Ammon's horn (tissue), 1 donor: Measurements from ENCODE around the gene ATP2C2.
A peak's percentile ranks its signal among the peaks of the same experiment; 100 is the strongest.
"Not testable (repeated sequence)": the region's sequence is repeated elsewhere in the genome, so short reads cannot be mapped to it uniquely, and the experiment has no call there.

Source experiments
- DNase-seq: peaks from one replicate; pipeline ENCODE4 v3.0.0-alpha.2; 2016; ENCODE audit warnings: low spot score

Gene ATP2C2

GRCh38 chr16:84397090-84397489, 28.8 kb downstream of the ATP2C2 start:
- no peak for DNase-seq

GRCh38 chr16:84398701-84399100, 30.4 kb downstream of the ATP2C2 start:
- DNase-seq, result no peak

- not testable (repeated sequence) for DNase-seq
Observed at GRCh38 chr16:84399912-84400311, 31.6 kb downstream of the ATP2C2 start.

GRCh38 chr16:84403435-84403834, 35.1 kb downstream of the ATP2C2 start:
- not testable (repeated sequence) for DNase-seq

- no peak for DNase-seq
Observed at GRCh38 chr16:84404324-84404723, 36.0 kb downstream of the ATP2C2 start.

GRCh38 chr16:84404936-84405639, 36.8 kb downstream of the ATP2C2 start:
- no peak for DNase-seq

- peak; percentile 95 for DNase-seq
Observed at GRCh38 chr16:84406006-84406963, 37.9 kb downstream of the ATP2C2 start.

GRCh38 chr16:84407588-84408313, 39.4 kb downstream of the ATP2C2 start:
- DNase-seq, result no peak

- DNase-seq, result no peak
Observed at GRCh38 chr16:84408314-84408690, 40.0 kb downstream of the ATP2C2 start.

- no peak for DNase-seq
Observed at GRCh38 chr16:84408856-84409255, 40.5 kb downstream of the ATP2C2 start.

GRCh38 chr16:84410361-84411138, 42.2 kb downstream of the ATP2C2 start:
- DNase-seq, result no peak

GRCh38 chr16:84411768-84412167, 43.4 kb downstream of the ATP2C2 start:
- DNase-seq, result no peak

GRCh38 chr16:84412262-84412661, 43.9 kb downstream of the ATP2C2 start:
- DNase-seq, result no peak

GRCh38 chr16:84413244-84414004, 45.1 kb downstream of the ATP2C2 start:
- DNase-seq, result no peak

GRCh38 chr16:84414789-84415326, 46.5 kb downstream of the ATP2C2 start:
- DNase-seq, result no peak

GRCh38 chr16:84416407-84417321, 48.3 kb downstream of the ATP2C2 start:
- no peak for DNase-seq

- no peak for DNase-seq
Observed at GRCh38 chr16:84418056-84418849, 49.9 kb downstream of the ATP2C2 start.

- no peak for DNase-seq
Observed at GRCh38 chr16:84419730-84420129, 51.4 kb downstream of the ATP2C2 start.

- DNase-seq, result not testable (repeated sequence)
Observed at GRCh38 chr16:84420556-84420955, 52.2 kb downstream of the ATP2C2 start.
